Peyer's patch (tissue), 4 donors: ENCODE measurements around the gene FBRSL1.

Experiments
- POLR2A ChIP-seq, 2 donors: fragments of 450-650 bp; IDR thresholded peaks; one replicate each; pipeline ENCODE4 v1.5.1; 2017; ENCODE audit warnings: antibody characterized with exemption in 2 of 2, mild to moderate bottlenecking in 2 of 2, moderate library complexity in 2 of 2
- TF ChIP-seq, protein P1 (sequence below), 6 experiments: fragments of 450-650 bp in 4 of 6; fragments of 200-600 bp in 2 of 6; sonication (generic) in 1 of 6; IDR thresholded peaks; one replicate each; pipeline ENCODE4 v1.5.1; 2017 to 2019; ENCODE audit warnings: antibody characterized with exemption in 6 of 6, mild to moderate bottlenecking in 3 of 6, moderate library complexity in 1 of 6

- TF ChIP-seq, protein P1, sequence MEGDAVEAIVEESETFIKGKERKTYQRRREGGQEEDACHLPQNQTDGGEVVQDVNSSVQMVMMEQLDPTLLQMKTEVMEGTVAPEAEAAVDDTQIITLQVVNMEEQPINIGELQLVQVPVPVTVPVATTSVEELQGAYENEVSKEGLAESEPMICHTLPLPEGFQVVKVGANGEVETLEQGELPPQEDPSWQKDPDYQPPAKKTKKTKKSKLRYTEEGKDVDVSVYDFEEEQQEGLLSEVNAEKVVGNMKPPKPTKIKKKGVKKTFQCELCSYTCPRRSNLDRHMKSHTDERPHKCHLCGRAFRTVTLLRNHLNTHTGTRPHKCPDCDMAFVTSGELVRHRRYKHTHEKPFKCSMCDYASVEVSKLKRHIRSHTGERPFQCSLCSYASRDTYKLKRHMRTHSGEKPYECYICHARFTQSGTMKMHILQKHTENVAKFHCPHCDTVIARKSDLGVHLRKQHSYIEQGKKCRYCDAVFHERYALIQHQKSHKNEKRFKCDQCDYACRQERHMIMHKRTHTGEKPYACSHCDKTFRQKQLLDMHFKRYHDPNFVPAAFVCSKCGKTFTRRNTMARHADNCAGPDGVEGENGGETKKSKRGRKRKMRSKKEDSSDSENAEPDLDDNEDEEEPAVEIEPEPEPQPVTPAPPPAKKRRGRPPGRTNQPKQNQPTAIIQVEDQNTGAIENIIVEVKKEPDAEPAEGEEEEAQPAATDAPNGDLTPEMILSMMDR (IDR thresholded peaks at IDR 0.05), result no peak
- TF ChIP-seq POLR2A (IDR thresholded peaks at IDR 0.05), result no peak
Measured at GRCh38 chr12:132451836-132452195, 38.1 kb upstream of the FBRSL1 start.
